GM21786 (cell line): ENCODE data around the gene ATP5PO.
"Not testable (repeated sequence)": the region's sequence is repeated elsewhere in the genome, so short reads cannot be mapped to it uniquely, and the experiment has no call there.

Experiments
- ATAC-seq: cut with Tn5 transposase; IDR thresholded peaks from one replicate; pipeline ENCODE4 v1.9.1; 2021; ENCODE audit not compliant: unreplicated experiment

ATP5PO gene

DNA sequence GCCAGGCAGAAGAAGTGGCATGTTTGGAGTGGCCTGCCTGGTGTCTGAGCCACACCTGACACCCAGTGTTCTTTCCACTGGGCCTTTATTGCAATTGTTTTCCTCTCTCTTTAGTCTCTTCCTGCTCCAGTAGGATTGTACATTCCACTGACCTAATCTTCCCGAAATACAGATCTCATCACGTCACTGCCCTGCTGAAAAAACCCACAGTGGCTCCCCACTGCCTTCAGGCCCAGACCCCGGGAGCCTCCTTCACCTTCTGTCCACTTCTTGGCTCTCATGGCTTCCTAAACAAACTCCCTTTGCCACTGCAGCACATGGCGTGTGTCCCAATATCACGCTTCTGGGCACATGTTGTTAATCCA lies 25.3 kb upstream of the ATP5PO start:
- no peak for ATAC-seq

DNA sequence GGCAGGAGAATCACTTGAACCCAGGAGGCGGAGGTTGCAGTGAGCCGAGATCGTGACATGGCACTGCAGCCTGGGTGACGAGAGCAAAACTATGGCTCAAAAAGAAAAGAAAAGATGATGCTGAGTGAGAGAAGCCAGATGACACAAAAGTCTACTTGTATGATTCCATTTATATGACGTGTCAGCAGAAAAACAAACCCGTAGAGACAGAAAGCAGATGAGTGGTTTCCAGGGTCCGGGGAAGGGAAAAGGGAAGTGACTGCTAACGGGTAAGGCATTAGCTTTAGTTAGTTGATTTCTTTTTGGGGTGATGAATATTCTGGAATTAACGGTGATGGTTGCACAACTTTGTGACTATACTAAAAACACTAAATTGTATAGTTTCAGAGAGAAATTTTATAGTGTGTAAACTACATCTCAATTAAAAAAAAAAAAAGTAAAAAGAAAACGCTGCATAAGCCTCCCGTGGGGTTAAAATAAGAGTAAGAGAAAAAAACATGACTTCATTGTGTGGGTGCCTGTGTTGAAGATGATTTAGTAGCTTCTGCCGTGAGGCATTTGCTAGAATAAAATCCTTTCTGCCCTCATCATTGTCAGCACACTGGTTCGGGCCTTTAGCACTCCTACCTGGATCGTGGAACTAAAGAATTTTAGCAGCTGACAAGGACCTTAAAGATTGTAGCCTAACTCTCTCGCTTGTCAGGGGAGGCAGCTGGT lies 24.7 kb upstream of the ATP5PO start:
- ATAC-seq, result no peak

DNA sequence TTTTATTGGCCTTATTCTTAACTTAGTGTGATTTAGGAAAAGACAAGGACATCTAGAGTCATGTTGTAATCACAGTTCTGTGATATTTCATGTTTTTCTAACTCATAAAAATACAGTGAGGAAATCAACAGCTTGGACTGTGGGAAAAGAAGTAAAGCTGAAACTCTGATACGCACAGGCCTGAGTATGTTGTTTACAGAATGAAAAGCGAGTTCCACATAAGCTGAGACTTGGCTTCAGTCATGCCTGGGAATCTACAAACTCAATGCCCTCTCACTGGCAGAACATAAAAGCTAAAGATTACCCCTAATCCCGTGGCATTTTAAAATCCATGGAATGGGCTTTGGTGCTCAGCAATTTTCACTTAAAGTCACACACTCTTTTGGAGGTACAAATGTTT lies 23.6 kb upstream of the ATP5PO start:
- ATAC-seq, result no peak

GRCh38 chr21:33938381-33938780 lies 22.8 kb upstream of the ATP5PO start:
- ATAC-seq, result no peak

DNA sequence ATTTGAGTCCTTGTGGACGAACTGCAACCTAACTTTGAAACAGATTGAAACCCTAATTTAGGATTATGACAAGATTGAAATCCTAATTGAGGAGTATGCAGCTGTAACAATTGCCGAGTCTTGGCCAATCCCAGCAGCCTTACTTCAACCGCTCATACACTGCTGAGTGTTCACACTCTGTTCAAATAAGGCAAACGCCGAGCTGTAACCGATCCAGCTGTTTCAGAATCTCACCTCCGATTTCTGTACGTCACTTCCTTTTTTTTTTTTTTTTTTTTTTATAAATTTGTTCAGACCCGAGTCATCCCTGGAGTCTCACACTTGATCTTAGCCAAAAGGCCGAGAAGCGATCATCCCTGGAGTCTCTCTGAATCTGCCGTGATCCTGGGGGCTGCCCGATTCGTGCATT lies 22.3 kb upstream of the ATP5PO start:
- no peak for ATAC-seq

DNA sequence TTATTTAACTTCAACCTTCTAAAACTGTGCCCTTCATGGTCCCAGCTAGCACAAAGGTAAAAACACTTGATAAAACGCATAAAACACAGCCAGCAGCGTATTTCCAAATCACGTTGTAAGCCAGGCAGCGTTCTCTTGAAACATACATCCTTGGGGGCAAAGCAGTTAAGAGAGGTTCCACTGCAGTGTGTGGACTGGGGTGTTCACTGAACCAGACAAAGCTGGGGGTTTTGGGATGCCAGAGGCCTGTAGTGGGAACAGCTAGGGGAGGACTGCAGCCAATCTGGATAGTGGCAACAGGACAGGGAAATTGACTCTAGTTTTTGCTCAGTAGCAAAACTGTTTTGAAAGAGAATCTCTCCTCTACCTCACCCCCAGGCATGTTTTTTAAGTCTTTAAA lies 21.5 kb upstream of the ATP5PO start:
- ATAC-seq, result no peak

DNA sequence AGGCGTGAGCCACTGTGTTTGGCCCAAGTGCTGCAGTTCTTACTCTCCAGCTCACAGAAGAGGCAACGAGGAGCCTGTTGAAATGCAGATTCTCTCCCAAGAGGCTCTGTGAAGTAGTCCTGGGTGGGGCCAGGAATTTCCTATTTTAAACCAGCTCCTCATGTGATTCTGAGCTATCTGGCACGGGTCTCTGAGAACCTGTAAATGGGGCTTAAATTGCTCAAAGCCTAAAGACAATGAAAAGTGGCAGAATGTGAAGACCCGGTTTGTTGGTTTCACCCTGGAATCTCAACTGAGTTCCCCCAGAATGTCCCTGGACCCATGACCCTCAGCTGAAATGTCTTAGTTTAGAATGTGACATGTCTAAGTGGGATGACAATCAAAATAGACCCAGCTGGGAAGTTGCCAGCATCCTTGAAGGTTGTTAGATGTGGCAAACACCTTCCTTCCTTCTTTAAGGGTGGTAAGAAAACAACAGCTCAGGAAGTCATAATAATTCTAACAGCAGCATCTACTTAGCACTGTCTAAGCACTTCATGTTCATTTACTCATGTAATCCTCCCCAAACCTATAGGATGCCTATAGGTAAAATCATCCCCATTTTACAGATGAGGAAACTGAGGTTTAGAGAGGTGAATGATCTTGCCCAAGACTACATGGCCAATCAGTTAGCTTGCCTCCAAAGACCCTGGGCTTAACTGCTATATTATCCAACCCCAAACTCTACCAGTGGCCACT lies 20.9 kb upstream of the ATP5PO start:
- no peak for ATAC-seq

GRCh38 chr21:33932731-33933130 lies 17.1 kb upstream of the ATP5PO start:
- ATAC-seq, result no peak

DNA sequence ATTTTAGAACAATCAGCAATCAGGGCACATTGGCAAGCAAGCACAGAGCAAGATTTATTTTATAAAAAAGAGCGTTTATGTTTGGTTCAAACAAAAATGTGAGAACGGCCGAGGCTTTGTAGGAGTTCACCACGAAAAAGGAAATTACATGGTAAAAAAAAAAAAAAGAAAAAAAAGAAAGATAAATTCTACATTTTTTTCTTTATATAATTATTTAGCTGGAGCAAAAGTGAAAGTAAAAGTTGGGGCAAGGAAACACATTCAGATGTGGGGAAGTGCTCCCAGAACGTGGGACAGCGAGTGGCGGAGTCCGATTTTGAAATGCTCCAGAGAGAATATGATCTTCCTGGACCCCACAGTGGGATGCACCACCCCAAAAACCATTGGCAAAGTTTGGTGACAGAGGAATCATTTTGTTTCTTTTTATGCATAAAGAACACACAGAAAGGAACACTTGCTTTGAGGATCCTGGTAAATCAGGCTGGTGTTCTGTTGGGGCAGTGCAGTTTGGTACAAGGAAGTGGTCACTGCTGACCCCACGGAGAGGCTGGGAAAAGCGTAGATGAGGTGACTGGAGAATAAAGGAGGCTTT lies 16.3 kb upstream of the ATP5PO start:
- ATAC-seq, result no peak

DNA sequence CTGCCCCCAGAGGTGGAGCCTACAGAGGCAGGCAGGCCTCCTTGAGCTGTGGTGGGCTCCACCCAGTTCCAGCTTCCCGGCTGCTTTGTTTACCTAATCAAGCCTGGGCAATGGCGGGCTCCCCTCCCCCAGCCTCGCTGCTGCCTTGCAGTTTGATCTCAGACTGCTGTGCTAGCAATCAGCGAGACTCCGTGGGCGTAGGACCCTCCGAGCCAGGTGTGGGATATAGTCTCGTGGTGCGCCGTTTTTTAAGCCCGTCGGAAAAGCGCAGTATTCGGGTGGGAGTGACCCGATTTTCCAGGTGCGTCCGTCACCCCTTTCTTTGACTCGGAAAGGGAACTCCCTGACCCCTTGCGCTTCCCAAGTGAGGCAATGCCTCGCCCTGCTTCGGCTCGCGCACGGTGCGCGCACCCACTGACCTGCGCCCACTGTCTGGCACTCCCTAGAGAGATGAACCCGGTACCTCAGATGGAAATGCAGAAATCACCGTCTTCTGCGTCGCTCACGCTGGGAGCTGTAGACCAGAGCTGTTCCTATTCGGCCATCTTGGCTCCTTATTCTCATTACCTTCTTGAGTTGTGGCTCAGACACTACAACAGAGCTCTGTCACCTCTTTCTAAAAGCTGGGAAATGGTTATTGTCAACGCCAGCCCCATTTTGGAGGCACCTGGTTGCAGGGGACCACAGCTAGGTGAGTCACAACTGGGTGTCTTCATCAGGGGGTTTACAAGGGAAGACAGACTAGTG lies 15.6 kb upstream of the ATP5PO start:
- not testable (repeated sequence) for ATAC-seq

DNA sequence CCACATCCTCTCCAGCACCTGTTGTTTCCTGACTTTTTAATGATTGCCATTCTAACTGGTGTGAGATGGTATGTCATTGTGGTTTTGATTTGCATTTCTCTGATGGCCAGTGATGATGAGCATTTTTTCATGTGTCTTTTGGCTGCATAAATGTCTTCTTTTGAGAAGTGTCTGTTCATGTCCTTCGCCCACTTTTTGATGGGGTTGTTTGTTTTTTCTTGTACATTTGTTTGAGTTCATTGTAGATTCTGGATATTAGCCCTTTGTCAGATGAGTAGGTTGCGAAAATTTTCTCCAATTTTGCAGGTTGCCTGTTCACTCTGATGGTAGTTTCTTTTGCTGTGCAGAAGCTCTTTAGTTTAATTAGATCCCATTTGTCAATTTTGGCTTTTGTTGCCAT lies 10.6 kb upstream of the ATP5PO start:
- not testable (repeated sequence) for ATAC-seq

- no peak for ATAC-seq
These were observed 9.1 kb upstream of the ATP5PO start for GRCh38 chr21:33924766-33925100.

DNA sequence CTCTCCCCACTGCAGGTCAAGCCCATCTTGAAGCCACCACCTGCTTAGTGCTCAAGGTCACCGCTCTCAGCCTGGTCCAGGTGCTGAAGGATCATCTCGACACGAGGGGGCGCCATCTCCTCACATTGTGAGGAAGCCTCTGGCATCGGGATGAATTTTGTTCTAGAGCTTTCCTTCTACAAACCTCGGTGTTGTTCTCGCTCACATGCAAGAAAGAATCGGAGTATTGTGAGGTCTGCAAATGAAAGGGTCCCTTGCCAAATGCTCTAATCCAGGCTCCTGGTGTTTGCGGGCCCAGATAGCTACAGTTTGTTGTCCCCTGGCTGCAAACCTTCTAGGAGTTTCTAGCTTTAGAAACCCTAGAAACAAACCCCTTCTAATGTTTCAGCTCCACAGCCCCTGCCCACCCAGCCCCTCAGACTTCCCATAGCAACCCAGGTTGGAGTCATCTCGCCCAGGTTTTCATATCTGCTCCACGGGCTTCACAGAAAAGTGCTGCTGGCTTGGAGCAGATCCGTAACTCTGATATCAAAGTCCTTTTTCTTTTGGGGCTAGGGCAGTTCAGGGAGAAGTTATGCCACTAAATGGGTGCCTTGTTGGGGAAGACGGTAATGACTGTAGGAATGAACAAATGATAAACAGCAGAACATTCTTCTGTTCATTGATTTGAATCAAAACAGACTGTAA lies 8.6 kb upstream of the ATP5PO start:
- no peak for ATAC-seq

- no peak for ATAC-seq
These were observed 1.8 kb upstream of the ATP5PO start for GRCh38 chr21:33917421-33917820.

GRCh38 chr21:33916200-33916567 lies 580 bp upstream of the ATP5PO start:
- ATAC-seq, result no peak

GRCh38 chr21:33914188-33914587 lies 1.4 kb downstream of the ATP5PO start:
- no peak for ATAC-seq

DNA sequence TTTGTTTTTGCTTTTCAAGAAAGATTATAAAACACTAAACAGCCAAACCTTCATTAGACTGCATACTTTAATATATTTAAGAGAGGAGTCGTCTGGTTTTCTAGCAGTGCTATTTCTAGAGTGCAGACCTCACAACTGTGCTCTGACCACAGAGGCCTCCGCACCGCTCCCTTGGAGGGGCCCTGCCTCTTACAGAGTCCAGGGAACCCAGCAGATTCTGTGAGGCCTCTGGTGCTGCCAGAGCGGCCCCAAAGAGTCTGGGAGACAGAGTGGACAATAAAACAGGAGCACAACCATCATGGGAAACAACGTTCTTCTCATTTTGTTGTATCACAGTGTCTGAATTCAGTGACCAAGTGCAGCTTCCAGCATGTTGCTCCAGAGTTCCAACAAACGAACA lies 5.8 kb downstream of the ATP5PO start:
- ATAC-seq, result no peak

DNA sequence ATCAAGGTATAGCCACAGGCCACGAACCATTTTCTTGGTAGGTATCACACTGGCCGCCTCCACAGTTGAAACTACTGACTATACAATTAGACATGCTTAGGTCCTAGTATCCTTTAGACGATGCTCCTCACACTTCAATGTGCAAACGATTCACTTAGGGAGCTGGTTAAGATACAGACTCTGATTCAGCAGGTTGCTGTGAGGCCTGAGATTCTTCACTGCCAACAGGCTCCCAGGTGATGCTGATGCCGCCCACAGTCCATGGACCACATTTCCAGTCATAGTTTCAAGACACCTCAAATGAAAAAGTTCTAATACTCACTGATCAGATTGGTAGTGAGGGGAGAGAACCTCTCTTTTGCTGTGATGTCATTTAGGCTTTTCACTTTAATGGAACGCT lies 6.8 kb downstream of the ATP5PO start:
- no peak for ATAC-seq

DNA sequence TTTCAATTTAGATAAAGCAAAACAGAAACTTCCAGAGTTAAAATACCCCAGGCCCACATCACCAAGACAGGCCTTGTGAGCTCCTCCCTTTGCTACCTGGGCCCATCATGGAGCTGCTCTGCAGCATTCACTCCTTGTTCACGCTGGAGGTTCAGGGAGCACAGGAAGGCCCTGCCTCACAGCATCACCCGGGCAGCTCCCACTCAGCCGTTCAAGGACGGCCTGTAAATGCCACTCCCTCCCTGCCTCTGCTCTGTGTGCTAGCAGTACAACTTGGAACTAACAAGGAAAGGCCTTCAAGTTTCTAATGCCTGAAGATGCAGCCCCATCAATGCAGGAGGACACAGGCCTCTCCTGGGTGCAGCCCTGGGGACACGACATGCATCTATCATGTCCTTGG lies 11.6 kb downstream of the ATP5PO start:
- ATAC-seq, result no peak

DNA sequence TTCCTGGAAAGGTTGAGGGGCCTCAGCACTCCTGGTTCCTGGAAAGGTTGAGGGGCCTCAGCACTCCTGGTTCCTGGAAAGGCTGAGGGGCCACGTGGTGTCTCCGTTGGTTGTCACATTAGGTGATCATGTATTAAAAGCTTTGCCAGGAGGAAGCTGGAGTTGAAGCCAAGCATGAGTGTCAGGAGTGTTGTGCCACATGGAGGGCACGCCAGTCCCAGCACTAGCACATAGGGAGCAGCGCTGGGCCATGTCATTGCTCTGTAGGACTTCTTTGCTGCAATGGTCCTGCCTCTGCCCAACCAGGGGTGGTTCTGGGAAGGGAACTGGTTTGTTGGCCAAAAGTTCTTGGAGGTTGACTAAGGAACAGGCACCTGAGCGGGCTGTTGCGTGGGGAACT lies 13.3 kb downstream of the ATP5PO start:
- ATAC-seq, result no peak
